Activated CD4-positive, alpha-beta T cell treated with anti-CD3 and anti-CD28 coated beads, Interleukin-2, amount 50 U/mL, for 48 hours (primary cell): ENCODE results near the gene PTPN5.

Source experiments
- DNase-seq, 2 experiments: peaks; one replicate each; pipeline ENCODE4 v3.0.0-alpha.2; 2020

Gene PTPN5

GRCh38 chr11:18736590-18737148 lies 54.9 kb downstream of the PTPN5 start:
- DNase-seq, result no peak

- DNase-seq, result no peak
Measured at GRCh38 chr11:18733202-18733601, 58.4 kb downstream of the PTPN5 start.

- peak; percentile 73 to 74 for DNase-seq
Measured at GRCh38 chr11:18731949-18732821, 59.4 kb downstream of the PTPN5 start.

GRCh38 chr11:18731441-18731840 lies 60.2 kb downstream of the PTPN5 start:
- DNase-seq, result no peak

GRCh38 chr11:18730020-18730419 lies 61.6 kb downstream of the PTPN5 start:
- no peak for DNase-seq

GRCh38 chr11:18729426-18729825 lies 62.2 kb downstream of the PTPN5 start:
- DNase-seq, result no peak

- DNase-seq, result no peak
Measured at GRCh38 chr11:18728658-18729057, 62.9 kb downstream of the PTPN5 start.

- DNase-seq, result peak; percentile 52 to 65
Measured at GRCh38 chr11:18727479-18728236, 63.9 kb downstream of the PTPN5 start.

- DNase-seq, result no peak
Measured at GRCh38 chr11:18726040-18726439, 65.6 kb downstream of the PTPN5 start, which contains the start of gene IGSF22. TSS of gene IGSF22 (minus strand) at chr11:18726188. CDS start at chr11:18724236, 1,952 bp downstream.

GRCh38 chr11:18723991-18724390 lies 67.6 kb downstream of the PTPN5 start:
- DNase-seq, result no peak

- no peak for DNase-seq
Measured at GRCh38 chr11:18722293-18722637, 69.3 kb downstream of the PTPN5 start.

- DNase-seq, result peak; percentile 60 to 68
Measured at GRCh38 chr11:18721561-18722292, 69.9 kb downstream of the PTPN5 start.

- peak; percentile 87 to 89 for DNase-seq
Measured at GRCh38 chr11:18720808-18721560, 70.6 kb downstream of the PTPN5 start.

GRCh38 chr11:18720091-18720807 lies 71.3 kb downstream of the PTPN5 start:
- DNase-seq, result no peak

GRCh38 chr11:18715476-18715875 lies 76.1 kb downstream of the PTPN5 start:
- DNase-seq, result no peak

GRCh38 chr11:18714443-18714780 lies 77.2 kb downstream of the PTPN5 start:
- no peak for DNase-seq

GRCh38 chr11:18713646-18714442 lies 77.8 kb downstream of the PTPN5 start:
- DNase-seq, result no peak

- no peak for DNase-seq
Measured at GRCh38 chr11:18710545-18710944, 81.1 kb downstream of the PTPN5 start.

- DNase-seq, result no peak
Measured at GRCh38 chr11:18709414-18709813, 82.2 kb downstream of the PTPN5 start.

- no peak for DNase-seq
Measured at GRCh38 chr11:18707811-18708340, 83.7 kb downstream of the PTPN5 start.
